Heart left ventricle (tissue), 16 donors: ENCODE data around the gene PILRB. TPM values are rescaled to one million over a fixed set of nuclear protein-coding genes. Genes with fewer than 3 reads are reported as not detected.
"Not testable (repeated sequence)": the region's sequence is repeated elsewhere in the genome, so short reads cannot be mapped to it uniquely, and the experiment has no call there.

Experiments
- ATAC-seq, 4 donors: fragments of 200-7000 bp; cut with Tn5 transposase; one replicate each; pipeline ENCODE4 v1.9.1; 2020 to 2022; ENCODE audit warnings: moderate library complexity in 4 of 4, mild to moderate bottlenecking in 3 of 4, moderate number of reproducible peaks in 1 of 4
- DNase-seq, 5 donors: peaks; one replicate each; pipeline ENCODE4 v3.0.0-alpha.2; 2020
- H3K27ac ChIP-seq, 12 donors: fragments of 200-600 bp; sonication (generic) in 4 of 12; one replicate each; pipeline versions ENCODE4 v1.5.0 to v1.8.0; 2016 to 2022; ENCODE audit warnings: mild to moderate bottlenecking in 2 of 12
- H3K27me3 ChIP-seq, 9 donors: fragments of 200-600 bp; sonication (generic) in 2 of 9; one replicate each; pipeline versions ENCODE4 v1.5.1 to v1.8.0; 2016 to 2022; ENCODE audit warnings: mild to moderate bottlenecking in 3 of 9
- H3K36me3 ChIP-seq, 9 donors: fragments of 200-600 bp; sonication (generic) in 2 of 9; one replicate each; pipeline versions ENCODE4 v1.5.0 to v1.8.0; 2018 to 2022; ENCODE audit warnings: mild to moderate bottlenecking in 2 of 9
- H3K4me1 ChIP-seq, 12 donors: fragments of 200-600 bp; sonication (generic) in 4 of 12; one replicate each; pipeline versions ENCODE4 v1.5.0 to v1.8.0; 2016 to 2022; ENCODE audit warnings: mild to moderate bottlenecking in 3 of 12
- H3K4me3 ChIP-seq, 12 donors: fragments of 200-600 bp; sonication (generic) in 4 of 12; one replicate each; pipeline versions ENCODE4 v1.5.0 to v1.8.0; 2017 to 2022; ENCODE audit warnings: mild to moderate bottlenecking in 9 of 12, moderate library complexity in 4 of 12
- H3K9me3 ChIP-seq, 12 donors: fragments of 200-600 bp; sonication (generic) in 4 of 12; one replicate each; pipeline versions ENCODE4 v1.5.0 to v1.8.0; 2016 to 2022; ENCODE audit warnings: mild to moderate bottlenecking in 1 of 12
- POLR2A ChIP-seq, 2 donors: fragments of 450-650 bp; IDR thresholded peaks; one replicate each; pipeline ENCODE4 v1.6.1; 2017; ENCODE audit warnings: antibody characterized with exemption in 2 of 2, mild to moderate bottlenecking in 2 of 2, moderate library complexity in 2 of 2
- WGBS, 4 donors: extraction: QIAGEN DNeasy Blood & Tissue Kit in 2 of 4; methylation state at CpG; one replicate each; pipeline versions ENCODE4 v1.1.5 to v1.1.7; 2013 to 2018; 5-methylcytosine and 5-hydroxymethylcytosine counted together
- intact Hi-C, 10 donors: fragments of 100-400 bp; cut with DNase I; formaldehyde crosslinking; loops; one replicate each; pipeline versions ENCODE4 v1.11.1 to v1.14.2; 2022
- polyA plus RNA-seq, 2 donors: library from polyadenylated mRNA; stranded (reverse); fragments of 200-250 nt; gene quantifications; one replicate each; pipeline ENCODE4 v1.2.3, GENCODE V29; 2013
- total RNA-seq, 9 donors: library from RNA; depleted of rRNA in 2 of 9; stranded (reverse); fragments of >200 nt in 2 of 9; fragmentation: NEBNext Ultra II Directional in 3 of 9; extraction: Animal tissue kit (Norgen Biotek cat#: 25700) in 3 of 9; gene quantifications; one replicate each; pipeline versions ENCODE4 v1.1.0 to v1.2.4, GENCODE V29; 2016 to 2023
- TF ChIP-seq, protein P1 (sequence below), 12 donors: fragments of 200-600 bp; sonication (generic) in 4 of 12; IDR thresholded peaks; one replicate each; pipeline versions ENCODE4 v1.5.0 to v1.8.0; 2018 to 2022; ENCODE audit warnings: antibody characterized with exemption in 12 of 12, mild to moderate bottlenecking in 5 of 12
- donor health status: ischemic (EF 13 %, LVEDD 7.1; RV severe dilation, severe dysfunction).
- donor health status: healthy with polysubstance abuse.
- donor health status: DM: no; HTN: yes; CAD: no.
- donor health status: DM: no; HTN: no; CAD: no.
- donor health status: ischemic (EF 25% LVEDD 6.9; RV normal size, moderate dysfunction).
- donor health status: ischemic (EF 25% LVEDD 5.7; RV mildly dilated, moderate dysfunction).
- donor health status: healthy.
- donor health status: DM: yes; HTN: yes; CAD: no.
- donor health status: ischemic (EF 35%, LVEDD 5.7; RV mildly dilated, moderate dysfunction).
- donor health status: nonischemic (EF 11% LVEDD 7.7; RV severe dilation, severe dysfunction).
- donor health status: DM: yes; HTN: yes; CAD: no.
- donor health status: PGD.
- donor health status: ischemic (EF 29% LVEDD 5.4; RV normal size, mild dysfunction).
- donor health status: nonischemic (EF 23%, LVEDD 6.1; RV moderate dilation, normal function).

The PILRB gene
- total and polyA plus RNA-seq, 11 donors, result 6.2 to 24.2 (median 10.0) TPM

DNA sequence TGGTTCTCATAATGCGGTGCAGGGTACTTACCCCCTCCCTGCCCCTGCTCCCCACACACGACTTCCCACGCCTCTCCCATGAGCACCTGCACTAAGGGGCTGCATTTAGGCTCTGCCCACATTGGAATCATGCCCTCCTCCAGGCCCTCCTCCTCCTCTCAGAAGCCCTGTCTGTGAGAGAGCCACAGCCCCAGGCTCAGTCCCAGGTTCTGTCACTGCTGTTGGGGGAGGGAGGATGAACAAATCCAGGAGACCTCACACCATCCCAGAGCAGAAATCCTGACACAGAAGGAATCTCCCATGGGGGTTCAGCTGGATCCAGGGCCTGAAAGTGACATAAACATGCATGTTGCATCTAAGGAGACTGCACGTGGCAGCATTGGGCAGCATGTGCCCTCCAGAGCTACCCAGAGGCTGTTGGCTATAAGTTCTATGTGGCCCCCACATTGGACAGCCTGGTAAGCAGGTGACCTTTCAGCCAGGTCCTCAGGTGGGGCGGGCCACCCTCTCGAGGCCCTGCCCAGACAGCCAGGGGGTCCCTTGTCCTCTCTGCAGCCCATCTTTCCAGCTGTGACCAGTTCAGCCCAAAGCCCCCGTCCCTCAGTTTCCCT lies 13.7 kb downstream of the PILRB start:
- H3K4me1 ChIP-seq, result peaks cover 0 to 66% (median 0%) of the 10 kb centered on the region in 12 donors
- H3K27me3 ChIP-seq, result no peaks in the 10 kb centered on the region
- no peak for TF ChIP-seq POLR2A (IDR thresholded peaks at IDR 0.05)
- TF ChIP-seq, protein P1, sequence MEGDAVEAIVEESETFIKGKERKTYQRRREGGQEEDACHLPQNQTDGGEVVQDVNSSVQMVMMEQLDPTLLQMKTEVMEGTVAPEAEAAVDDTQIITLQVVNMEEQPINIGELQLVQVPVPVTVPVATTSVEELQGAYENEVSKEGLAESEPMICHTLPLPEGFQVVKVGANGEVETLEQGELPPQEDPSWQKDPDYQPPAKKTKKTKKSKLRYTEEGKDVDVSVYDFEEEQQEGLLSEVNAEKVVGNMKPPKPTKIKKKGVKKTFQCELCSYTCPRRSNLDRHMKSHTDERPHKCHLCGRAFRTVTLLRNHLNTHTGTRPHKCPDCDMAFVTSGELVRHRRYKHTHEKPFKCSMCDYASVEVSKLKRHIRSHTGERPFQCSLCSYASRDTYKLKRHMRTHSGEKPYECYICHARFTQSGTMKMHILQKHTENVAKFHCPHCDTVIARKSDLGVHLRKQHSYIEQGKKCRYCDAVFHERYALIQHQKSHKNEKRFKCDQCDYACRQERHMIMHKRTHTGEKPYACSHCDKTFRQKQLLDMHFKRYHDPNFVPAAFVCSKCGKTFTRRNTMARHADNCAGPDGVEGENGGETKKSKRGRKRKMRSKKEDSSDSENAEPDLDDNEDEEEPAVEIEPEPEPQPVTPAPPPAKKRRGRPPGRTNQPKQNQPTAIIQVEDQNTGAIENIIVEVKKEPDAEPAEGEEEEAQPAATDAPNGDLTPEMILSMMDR (IDR thresholded peaks at IDR 0.05), result no peak
- H3K27ac ChIP-seq, result peak overlapping the region in 3 of 12 donors; percentile 49 to 94 (median 53)
- H3K9me3 ChIP-seq, result no peaks in the 10 kb centered on the region
- H3K4me3 ChIP-seq, result no peak overlapping the region
- peaks cover 0 to 17% (median 0%) of the 10 kb centered on the region in 9 donors for H3K36me3 ChIP-seq
- DNase-seq (peak in 1 of 5 donors; percentile 30), ATAC-seq (no peak)
- 72 to 82% (median 80%) methylated on average over 6 to 7 of the region's 7 CpGs for WGBS, 4 donors
- intact Hi-C loops, result no loop called here

DNA sequence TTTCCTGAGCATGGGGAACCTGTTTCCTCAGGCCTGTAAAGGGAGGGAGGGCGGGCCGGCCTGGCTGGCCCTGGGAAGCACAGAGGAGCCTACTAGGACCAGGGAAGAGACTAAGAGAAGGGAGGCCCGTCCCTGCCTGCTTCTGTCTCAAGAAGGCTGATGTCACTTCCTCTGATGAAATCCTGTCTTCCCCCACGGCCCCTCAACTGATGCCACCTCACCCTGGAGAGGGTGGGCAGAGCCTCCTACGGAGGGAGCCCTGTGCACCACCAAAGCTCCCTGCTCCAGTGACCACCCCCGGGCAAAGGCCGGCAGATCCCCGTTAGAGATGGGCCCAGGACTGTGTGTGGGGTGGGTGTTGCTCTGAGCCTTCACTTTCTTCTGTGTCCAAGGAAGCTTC lies 14.3 kb downstream of the PILRB start:
- Histone ChIP-seq H3K36me3 (peaks cover 0 to 13% (median 0%) of the 10 kb centered on the region in 9 donors), H3K27me3 (no peaks in the 10 kb centered on the region), H3K9me3 (no peaks in the 10 kb centered on the region), H3K4me3 (peak overlapping the region in 1 of 12 donors; percentile 57), H3K27ac (peak overlapping the region in 5 of 12 donors; percentile 4 to 94 (median 49)), H3K4me1 (peaks cover 0 to 62% (median 0%) of the 10 kb centered on the region in 12 donors)
- peak in 3 of 4 donors; percentile 29 to 47 (median 40) for ATAC-seq
- peak in 2 of 5 donors; percentile 48 to 59 for DNase-seq
- intact Hi-C loops, result no loop called here
- WGBS, 4 donors, result 55 to 84% (median 66%) methylated on average over 5 to 8 of the region's 8 CpGs
- TF ChIP-seq, protein P1 (IDR thresholded peaks at IDR 0.05), result no peak
- no peak for TF ChIP-seq POLR2A (IDR thresholded peaks at IDR 0.05)

DNA sequence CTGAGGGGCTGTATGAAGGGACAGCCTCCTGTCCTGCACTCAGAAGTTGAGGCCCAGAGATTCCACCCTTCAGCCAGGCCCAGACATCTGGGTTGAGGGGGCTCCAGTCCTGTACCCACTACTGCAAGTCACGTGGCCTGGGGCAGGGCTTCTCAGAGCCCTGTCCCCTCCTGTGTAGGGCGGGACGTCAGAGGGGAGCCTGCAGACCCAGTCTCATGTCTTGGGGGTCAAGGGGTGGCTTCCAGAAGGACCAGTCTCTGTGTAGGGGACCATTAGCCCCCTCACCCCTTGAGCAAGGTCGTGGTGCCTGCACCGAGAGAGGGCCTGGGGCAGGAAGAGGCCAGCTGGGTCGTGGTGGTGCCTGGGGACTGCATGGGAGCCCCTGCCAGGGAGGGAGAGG lies 14.8 kb downstream of the PILRB start:
- H3K27me3 ChIP-seq, result no peaks in the 10 kb centered on the region
- peak overlapping the region in 1 of 12 donors; percentile 57 for H3K4me3 ChIP-seq
- DNase-seq (no peak), ATAC-seq (peak in 1 of 4 donors; percentile 2)
- no peaks in the 10 kb centered on the region for H3K9me3 ChIP-seq
- TF ChIP-seq, protein P1 (IDR thresholded peaks at IDR 0.05), result no peak
- no peak for TF ChIP-seq POLR2A (IDR thresholded peaks at IDR 0.05)
- intact Hi-C loops, result no loop called here
- peaks cover 0 to 11% (median 0%) of the 10 kb centered on the region in 9 donors for H3K36me3 ChIP-seq
- H3K27ac ChIP-seq, result peak overlapping the region in 6 of 12 donors; percentile 4 to 94 (median 51)
- peaks cover 0 to 62% (median 0%) of the 10 kb centered on the region in 12 donors for H3K4me1 ChIP-seq
- WGBS, 4 donors, result 67 to 85% (median 75%) methylated on average over 3 to 6 of the region's 6 CpGs

DNA sequence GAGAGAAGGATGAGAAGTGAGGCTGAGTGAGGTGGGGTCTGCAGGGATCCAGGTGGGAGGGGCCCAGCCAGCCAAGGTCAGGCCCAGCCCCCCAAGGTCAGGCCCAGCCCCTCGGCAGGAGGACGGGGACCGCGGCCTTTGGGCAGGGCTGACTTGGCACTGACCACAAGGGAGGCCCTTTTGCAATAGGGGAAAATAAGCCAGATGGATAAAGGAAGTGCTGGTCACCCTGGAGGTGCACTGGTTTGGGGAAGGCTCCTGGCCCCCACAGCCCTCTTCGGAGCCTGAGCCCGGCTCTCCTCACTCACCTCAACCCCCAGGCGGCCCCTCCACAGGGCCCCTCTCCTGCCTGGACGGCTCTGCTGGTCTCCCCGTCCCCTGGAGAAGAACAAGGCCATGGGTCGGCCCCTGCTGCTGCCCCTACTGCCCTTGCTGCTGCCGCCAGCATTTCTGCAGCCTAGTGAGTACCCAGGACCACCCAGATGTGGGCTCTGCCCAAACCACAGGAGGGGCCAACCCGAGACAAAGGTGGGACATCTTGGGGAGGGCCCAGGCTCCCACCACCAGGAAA lies 15.4 kb downstream of the PILRB start, which contains the start of gene PILRA:
Gene PILRA (plus strand): TSS at position 227 of the 571 bp plus-strand sequence. CDS start 170 bp downstream, at position 397.
- peak in 1 of 5 donors; percentile 71 for DNase-seq
- Histone ChIP-seq H3K27me3 (no peaks in the 10 kb centered on the region), H3K9me3 (no peaks in the 10 kb centered on the region), H3K36me3 (peaks cover 0 to 8% (median 0%) of the 10 kb centered on the region in 9 donors), H3K4me3 (peak within 1 kb of the TSS in 7 of 12 donors; percentile 3 to 57 (median 22)), H3K4me1 (peaks cover 0 to 61% (median 0%) of the 10 kb centered on the region in 12 donors), H3K27ac (peak within 1 kb of the TSS in 6 of 12 donors; percentile 4 to 94 (median 51))
- intact Hi-C loops, result no loop called here
- peak in 3 of 4 donors; percentile 44 to 51 (median 47) for ATAC-seq
- WGBS, 4 donors, result 0 to 67% (median 52%) methylated on average over 1 to 12 of the region's 12 CpGs
- TF ChIP-seq, protein P1 (IDR thresholded peaks at IDR 0.05), result no peak
- no peak for TF ChIP-seq POLR2A (IDR thresholded peaks at IDR 0.05)

DNA sequence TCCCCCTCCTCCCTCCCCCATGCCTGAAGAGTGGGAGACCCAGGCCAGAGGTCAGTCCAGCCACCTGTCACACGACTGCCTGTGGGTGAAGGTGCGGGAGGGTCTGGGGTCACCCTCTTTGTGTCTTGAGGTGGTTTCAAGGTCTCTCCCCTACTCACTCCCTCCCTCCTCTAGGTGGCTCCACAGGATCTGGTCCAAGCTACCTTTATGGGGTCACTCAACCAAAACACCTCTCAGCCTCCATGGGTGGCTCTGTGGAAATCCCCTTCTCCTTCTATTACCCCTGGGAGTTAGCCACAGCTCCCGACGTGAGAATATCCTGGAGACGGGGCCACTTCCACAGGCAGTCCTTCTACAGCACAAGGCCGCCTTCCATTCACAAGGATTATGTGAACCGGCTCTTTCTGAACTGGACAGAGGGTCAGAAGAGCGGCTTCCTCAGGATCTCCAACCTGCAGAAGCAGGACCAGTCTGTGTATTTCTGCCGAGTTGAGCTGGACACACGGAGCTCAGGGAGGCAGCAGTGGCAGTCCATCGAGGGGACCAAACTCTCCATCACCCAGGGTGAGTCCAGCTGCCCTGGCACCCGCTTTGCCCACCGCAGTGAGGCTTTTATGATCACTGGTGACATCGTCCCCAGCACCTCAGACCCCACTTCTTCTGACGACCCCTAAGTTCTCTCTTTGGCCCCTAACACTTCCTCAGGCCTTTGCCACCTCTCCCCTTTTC lies 16.1 kb downstream of the PILRB start:
- Histone ChIP-seq H3K4me1 (peaks cover 0 to 61% (median 0%) of the 10 kb centered on the region in 12 donors), H3K27ac (peak overlapping the region in 5 of 12 donors; percentile 9 to 94 (median 53)), H3K4me3 (peak overlapping the region in 7 of 12 donors; percentile 3 to 57 (median 22))
- H3K9me3 ChIP-seq, H3K36me3 ChIP-seq, intact Hi-C loops, ATAC-seq, H3K27me3 ChIP-seq: not testable (repeated sequence)
- WGBS, 4 donors, result 72 to 81% (median 78%) methylated on average over 13 to 15 of the region's 15 CpGs
- peak in 1 of 5 donors; percentile 8 for DNase-seq
